ENCODE measurements around the gene CNTNAP2.

The CNTNAP2 gene

GRCh38 chr7:146285418-146285817 is 168.8 kb downstream of the CNTNAP2 start:
- no peak for DNase-seq (ENCODE audit: low read depth, low spot score)
- no peaks in the 10 kb centered on the region for H3K36me3 ChIP-seq (ENCODE audit: insufficient read depth, low read length)
- no peak overlapping the region for H3K27ac ChIP-seq
- TF ChIP-seq POLR2AphosphoS5 (IDR thresholded peaks at IDR 0.05; ENCODE audit: borderline replicate concordance, low read depth, low read length) (no peak), FOXP2 (optimal IDR thresholded peaks at IDR 0.05; ENCODE audit: control extremely low read depth, extremely low read length, insufficient read depth) (no peak), EZH2 (IDR thresholded peaks at IDR 0.05) (no peak)
- no peak overlapping the region for H3K9ac ChIP-seq (ENCODE audit: insufficient read length)
- no peak overlapping the region for H3K4me3 ChIP-seq
- no peaks in the 10 kb centered on the region for H3K9me3 ChIP-seq (ENCODE audit: low read depth, low read length)

DNA sequence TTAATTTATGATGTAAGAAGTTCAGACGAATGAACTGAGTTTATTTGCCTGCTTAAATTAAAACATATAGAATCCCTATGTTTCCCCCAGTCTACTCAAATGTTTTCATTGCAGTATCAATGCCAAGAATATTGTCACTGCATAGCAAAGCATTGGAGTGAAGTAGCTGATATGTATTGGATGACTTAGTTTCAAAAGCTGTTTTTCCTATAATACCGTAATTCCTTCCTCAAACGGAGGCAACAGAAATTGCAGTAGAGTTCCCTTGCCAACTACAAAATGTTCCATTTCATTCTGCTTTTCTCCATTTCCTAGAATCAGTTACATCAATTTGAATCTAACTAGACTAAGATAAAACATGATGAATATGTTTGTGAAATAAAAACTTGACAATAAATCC is 174.1 kb downstream of the CNTNAP2 start:
- TF ChIP-seq EZH2 (IDR thresholded peaks at IDR 0.05): no peak
- no peak for TF ChIP-seq FOXP2 (optimal IDR thresholded peaks at IDR 0.05; ENCODE audit: control extremely low read depth, extremely low read length, insufficient read depth)
- no peak for TF ChIP-seq POLR2AphosphoS5 (IDR thresholded peaks at IDR 0.05; ENCODE audit: borderline replicate concordance, low read depth, low read length)
- no peaks in the 10 kb centered on the region for H3K9me3 ChIP-seq (ENCODE audit: low read depth, low read length)
- DNase-seq (ENCODE audit: low read depth, low spot score): no peak
- no peak overlapping the region for H3K27ac ChIP-seq
- H3K36me3 ChIP-seq (ENCODE audit: insufficient read depth, low read length): no peaks in the 10 kb centered on the region
- no peak overlapping the region for H3K4me3 ChIP-seq
- no peak overlapping the region for H3K9ac ChIP-seq (ENCODE audit: insufficient read length)

- Histone ChIP-seq H3K9me3 (ENCODE audit: low read depth, low read length) (no peaks in the 10 kb centered on the region), H3K4me3 (no peak overlapping the region), H3K9ac (ENCODE audit: insufficient read length) (no peak overlapping the region), H3K36me3 (ENCODE audit: insufficient read depth, low read length) (no peaks in the 10 kb centered on the region), H3K27ac (no peak overlapping the region)
- DNase-seq (ENCODE audit: low read depth, low spot score): no peak
- TF ChIP-seq FOXP2 (optimal IDR thresholded peaks at IDR 0.05; ENCODE audit: control extremely low read depth, extremely low read length, insufficient read depth): no peak
- TF ChIP-seq EZH2 (IDR thresholded peaks at IDR 0.05): no peak
- TF ChIP-seq POLR2AphosphoS5 (IDR thresholded peaks at IDR 0.05; ENCODE audit: borderline replicate concordance, low read depth, low read length): no peak
Measured at GRCh38 chr7:146291900-146292299, 175.3 kb downstream of the CNTNAP2 start.

DNA sequence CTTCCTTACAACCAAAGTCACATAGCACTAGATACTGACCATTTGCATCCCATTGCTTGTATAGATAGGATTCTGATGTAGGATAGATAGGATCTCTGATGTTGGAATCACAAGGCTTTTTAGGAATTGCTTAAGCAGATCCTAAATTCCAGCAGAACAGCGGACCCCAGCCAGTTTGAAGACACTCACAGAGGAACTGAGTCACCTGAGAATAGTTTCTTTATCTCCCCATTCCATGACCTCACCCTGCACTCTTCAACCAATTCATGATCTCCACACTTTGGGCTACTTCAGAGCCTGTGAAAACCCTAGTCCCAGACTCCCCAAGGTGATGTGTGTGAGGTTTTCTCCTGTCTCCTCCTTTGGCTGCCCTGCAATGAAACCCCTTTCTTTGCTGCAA is 179.4 kb downstream of the CNTNAP2 start:
- H3K27ac ChIP-seq: no peak overlapping the region
- H3K36me3 ChIP-seq (ENCODE audit: insufficient read depth, low read length): no peaks in the 10 kb centered on the region
- H3K9ac ChIP-seq (ENCODE audit: insufficient read length): no peak overlapping the region
- no peak overlapping the region for H3K4me3 ChIP-seq
- H3K9me3 ChIP-seq (ENCODE audit: low read depth, low read length): no peaks in the 10 kb centered on the region
- TF ChIP-seq POLR2AphosphoS5 (IDR thresholded peaks at IDR 0.05; ENCODE audit: borderline replicate concordance, low read depth, low read length) (no peak), EZH2 (IDR thresholded peaks at IDR 0.05) (no peak), FOXP2 (optimal IDR thresholded peaks at IDR 0.05; ENCODE audit: control extremely low read depth, extremely low read length, insufficient read depth) (no peak)
- DNase-seq (ENCODE audit: low read depth, low spot score): no peak

- Histone ChIP-seq H3K4me3 (no peak overlapping the region), H3K9ac (ENCODE audit: insufficient read length) (no peak overlapping the region), H3K9me3 (ENCODE audit: low read depth, low read length) (no peaks in the 10 kb centered on the region), H3K27ac (no peak overlapping the region), H3K36me3 (ENCODE audit: insufficient read depth, low read length) (no peaks in the 10 kb centered on the region)
- DNase-seq (ENCODE audit: low read depth, low spot score): no peak
- no peak for TF ChIP-seq FOXP2 (optimal IDR thresholded peaks at IDR 0.05; ENCODE audit: control extremely low read depth, extremely low read length, insufficient read depth)
Measured at GRCh38 chr7:146314962-146315361, 198.4 kb downstream of the CNTNAP2 start.

DNA sequence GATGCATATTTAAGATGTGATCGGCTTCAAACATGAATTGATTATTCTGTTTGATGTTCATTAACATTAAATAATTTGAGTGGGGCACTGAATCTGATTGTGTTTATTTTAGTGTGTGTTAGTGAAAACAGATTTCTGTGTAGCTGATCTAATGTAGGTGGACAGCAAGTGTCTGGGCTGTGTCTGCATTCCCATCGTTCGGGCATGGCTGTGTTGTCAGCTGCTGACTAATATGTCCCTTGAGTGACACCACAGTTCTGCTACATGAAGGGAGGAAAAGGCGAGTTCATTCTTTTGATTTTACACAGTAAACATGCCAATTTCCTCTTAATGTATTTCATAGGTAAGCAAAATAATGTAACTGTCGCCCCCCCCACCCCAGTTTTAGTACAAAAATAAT is 203.0 kb downstream of the CNTNAP2 start:
- no peak overlapping the region for H3K9ac ChIP-seq (ENCODE audit: insufficient read length)
- no peaks in the 10 kb centered on the region for H3K9me3 ChIP-seq (ENCODE audit: low read depth, low read length)
- no peak overlapping the region for H3K27ac ChIP-seq
- H3K4me3 ChIP-seq: no peak overlapping the region
- no peak for DNase-seq (ENCODE audit: low read depth, low spot score)
- TF ChIP-seq FOXP2 (optimal IDR thresholded peaks at IDR 0.05; ENCODE audit: control extremely low read depth, extremely low read length, insufficient read depth) (no peak), POLR2AphosphoS5 (IDR thresholded peaks at IDR 0.05; ENCODE audit: borderline replicate concordance, low read depth, low read length) (no peak), EZH2 (IDR thresholded peaks at IDR 0.05) (no peak)
- no peaks in the 10 kb centered on the region for H3K36me3 ChIP-seq (ENCODE audit: insufficient read depth, low read length)

DNA sequence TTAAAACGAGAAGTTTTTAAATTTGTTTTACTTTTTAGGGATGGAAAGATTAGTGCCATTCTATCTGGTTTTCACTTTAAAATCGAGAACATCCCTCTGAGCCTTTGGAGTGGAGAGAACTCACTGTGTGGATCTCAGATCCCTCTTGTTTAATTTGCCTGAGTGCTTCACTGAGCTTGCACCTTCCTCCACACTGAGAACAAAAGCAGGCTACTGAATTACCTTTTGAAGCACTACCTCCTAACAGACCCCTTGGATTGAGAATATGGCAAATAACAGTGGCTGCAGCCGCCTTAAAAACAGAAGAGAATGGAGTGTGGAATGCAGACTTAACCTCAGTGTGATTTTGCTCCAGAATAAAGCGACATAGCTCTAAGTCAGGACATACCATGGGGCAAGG is 204.7 kb downstream of the CNTNAP2 start:
- no peak for DNase-seq (ENCODE audit: low read depth, low spot score)
- H3K9me3 ChIP-seq (ENCODE audit: low read depth, low read length): no peaks in the 10 kb centered on the region
- H3K27ac ChIP-seq: no peak overlapping the region
- H3K9ac ChIP-seq (ENCODE audit: insufficient read length): no peak overlapping the region
- no peak overlapping the region for H3K4me3 ChIP-seq
- no peaks in the 10 kb centered on the region for H3K36me3 ChIP-seq (ENCODE audit: insufficient read depth, low read length)
- TF ChIP-seq EZH2 (IDR thresholded peaks at IDR 0.05): no peak
- no peak for TF ChIP-seq FOXP2 (optimal IDR thresholded peaks at IDR 0.05; ENCODE audit: control extremely low read depth, extremely low read length, insufficient read depth)
- TF ChIP-seq POLR2AphosphoS5 (IDR thresholded peaks at IDR 0.05; ENCODE audit: borderline replicate concordance, low read depth, low read length): no peak

DNA sequence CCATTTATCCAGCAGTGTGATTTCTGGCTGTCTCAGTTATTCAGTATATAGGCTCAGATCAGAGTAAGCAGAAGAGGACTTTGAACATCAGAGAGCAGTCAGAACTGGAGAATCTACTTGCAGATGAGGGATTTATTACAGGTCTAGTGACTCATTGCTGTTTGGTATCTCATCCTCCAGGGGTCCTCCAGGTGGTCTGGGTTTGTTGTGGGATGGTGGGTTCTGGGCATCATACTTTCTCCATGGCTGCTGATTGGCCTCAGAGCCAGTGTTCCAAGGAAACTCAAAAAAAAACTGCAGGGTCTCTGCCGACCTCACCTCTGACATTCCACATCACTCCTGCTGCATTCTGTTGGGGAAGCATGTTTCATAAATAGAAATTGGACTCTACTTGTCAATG is 214.8 kb downstream of the CNTNAP2 start:
- TF ChIP-seq FOXP2 (optimal IDR thresholded peaks at IDR 0.05; ENCODE audit: control extremely low read depth, extremely low read length, insufficient read depth) (no peak), EZH2 (IDR thresholded peaks at IDR 0.05) (no peak), POLR2AphosphoS5 (IDR thresholded peaks at IDR 0.05; ENCODE audit: borderline replicate concordance, low read depth, low read length) (no peak)
- no peak overlapping the region for H3K4me3 ChIP-seq

DNA sequence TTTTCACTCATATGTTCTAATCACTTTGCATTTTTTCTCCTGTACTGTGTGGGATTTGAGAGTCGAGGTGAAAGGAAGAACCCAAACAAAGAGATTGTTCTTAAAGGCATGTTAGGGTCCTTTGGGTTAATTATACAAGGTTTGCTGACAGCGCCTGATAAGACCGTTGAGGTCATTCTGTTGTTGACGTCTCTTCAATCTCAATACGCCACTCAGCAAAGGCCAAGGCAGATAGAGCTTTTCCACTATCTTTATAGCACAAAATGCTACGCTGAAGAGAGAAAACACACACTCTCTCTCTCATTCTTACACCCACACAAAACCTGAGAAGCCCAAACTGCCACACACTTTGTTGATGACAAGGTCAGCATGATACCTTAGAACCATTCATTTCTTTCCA is 228.7 kb downstream of the CNTNAP2 start:
- H3K27ac ChIP-seq: no peak overlapping the region
- H3K36me3 ChIP-seq (ENCODE audit: insufficient read depth, low read length): no peaks in the 10 kb centered on the region
- no peak overlapping the region for H3K4me3 ChIP-seq
- TF ChIP-seq FOXP2 (optimal IDR thresholded peaks at IDR 0.05; ENCODE audit: control extremely low read depth, extremely low read length, insufficient read depth) (no peak), POLR2AphosphoS5 (IDR thresholded peaks at IDR 0.05; ENCODE audit: borderline replicate concordance, low read depth, low read length) (no peak), EZH2 (IDR thresholded peaks at IDR 0.05) (no peak)
- no peak for DNase-seq (ENCODE audit: low read depth, low spot score)
- no peaks in the 10 kb centered on the region for H3K9me3 ChIP-seq (ENCODE audit: low read depth, low read length)
- H3K9ac ChIP-seq (ENCODE audit: insufficient read length): no peak overlapping the region

More for the DNA sequence above, 214.8 kb downstream of the CNTNAP2 start:
- Histone ChIP-seq H3K9ac (ENCODE audit: insufficient read length) (no peak overlapping the region), H3K9me3 (ENCODE audit: low read depth, low read length) (no peaks in the 10 kb centered on the region), H3K36me3 (ENCODE audit: insufficient read depth, low read length) (no peaks in the 10 kb centered on the region), H3K27ac (no peak overlapping the region)
- no peak for DNase-seq (ENCODE audit: low read depth, low spot score)
